Activated naive CD4-positive, alpha-beta T cell treated with Interleukin-2 at 50 U/mL for 16 hours (primary cell): ENCODE measurements around the gene NUP160.
"Not testable (repeated sequence)": the region's sequence is repeated elsewhere in the genome, so short reads cannot be mapped to it uniquely, and the experiment has no call there.

Experiments used
- DNase-seq: peaks from one replicate; pipeline ENCODE4 v3.0.0-alpha.2; 2020

The NUP160 gene

GRCh38 chr11:47847892-47848699 lies at the start of gene NUP160:
NUP160 (minus strand) TSS chr11:47848350; CDS start chr11:47848318, 32 bp downstream.
- DNase-seq = peak; percentile 92

GRCh38 chr11:47896199-47896598 lies 48.0 kb upstream of the NUP160 start:
- no peak for DNase-seq

- DNase-seq = no peak
Observed at GRCh38 chr11:47895035-47895434, 46.9 kb upstream of the NUP160 start.

- not testable (repeated sequence) for DNase-seq
Observed at GRCh38 chr11:47892546-47893276, 44.6 kb upstream of the NUP160 start.

GRCh38 chr11:47891886-47892285 lies 43.7 kb upstream of the NUP160 start:
- no peak for DNase-seq

DNA sequence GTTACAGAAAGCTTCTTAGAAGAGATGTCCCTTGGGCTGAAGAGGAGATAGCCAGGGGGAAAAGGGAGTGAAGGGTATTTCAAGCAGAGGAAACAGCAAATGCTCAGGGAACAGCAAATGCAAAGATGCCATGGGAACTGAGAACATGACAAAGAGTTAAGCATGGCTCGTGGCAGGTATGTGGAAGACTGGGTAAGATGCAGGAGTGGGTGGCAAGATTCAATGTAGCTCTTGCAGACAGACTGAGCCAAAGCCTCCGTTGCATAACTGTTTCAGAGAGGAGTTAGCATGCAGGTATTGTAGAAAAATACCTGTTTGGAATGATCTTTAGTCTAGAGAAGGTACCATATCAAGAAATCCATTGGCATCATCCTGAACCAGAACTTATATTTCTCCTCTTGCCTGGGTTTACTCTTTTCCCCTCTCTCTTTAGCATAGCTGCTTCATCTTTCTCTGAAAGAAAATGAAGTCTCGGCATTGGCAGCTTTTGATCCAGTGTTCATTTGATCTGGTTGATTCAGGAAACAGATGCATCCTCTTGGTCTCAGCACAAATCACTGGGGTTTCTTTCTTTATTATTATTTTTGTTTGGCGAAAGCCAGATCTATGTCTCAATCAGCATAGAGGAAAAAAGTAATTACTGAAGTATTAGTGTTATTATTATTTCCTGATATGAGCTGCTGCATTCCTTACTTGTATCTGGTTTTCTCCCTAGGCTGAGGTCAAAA lies 41.7 kb upstream of the NUP160 start:
- no peak for DNase-seq

GRCh38 chr11:47887910-47888569 lies 39.9 kb upstream of the NUP160 start:
- DNase-seq = no peak

- DNase-seq = peak; percentile 29
Observed at GRCh38 chr11:47886096-47886495, 37.9 kb upstream of the NUP160 start.

- DNase-seq = not testable (repeated sequence)
Observed at GRCh38 chr11:47882437-47882836, 34.3 kb upstream of the NUP160 start.

GRCh38 chr11:47881145-47881544 lies 33.0 kb upstream of the NUP160 start:
- DNase-seq = no peak

GRCh38 chr11:47879259-47880158 lies 31.4 kb upstream of the NUP160 start:
- DNase-seq = no peak

DNA sequence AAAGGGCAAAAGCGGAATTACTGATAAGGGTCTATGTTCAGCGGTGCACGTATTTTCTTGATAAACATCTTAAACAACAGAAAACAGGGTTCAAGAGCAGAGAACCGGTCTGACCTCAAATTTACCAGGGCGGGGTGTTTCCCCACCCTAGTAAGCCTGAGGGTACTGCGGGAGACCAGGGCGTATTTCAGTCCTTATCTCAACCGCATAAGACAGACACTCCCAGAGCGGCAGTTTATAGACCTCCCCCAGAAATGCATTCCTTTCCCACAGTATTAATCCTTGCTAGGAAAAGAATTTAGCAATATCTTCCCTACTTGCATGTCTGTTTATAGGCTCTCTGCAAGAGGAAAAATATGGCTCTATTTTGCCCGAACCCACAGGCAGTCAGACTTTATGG lies 27.7 kb upstream of the NUP160 start:
- not testable (repeated sequence) for DNase-seq

DNA sequence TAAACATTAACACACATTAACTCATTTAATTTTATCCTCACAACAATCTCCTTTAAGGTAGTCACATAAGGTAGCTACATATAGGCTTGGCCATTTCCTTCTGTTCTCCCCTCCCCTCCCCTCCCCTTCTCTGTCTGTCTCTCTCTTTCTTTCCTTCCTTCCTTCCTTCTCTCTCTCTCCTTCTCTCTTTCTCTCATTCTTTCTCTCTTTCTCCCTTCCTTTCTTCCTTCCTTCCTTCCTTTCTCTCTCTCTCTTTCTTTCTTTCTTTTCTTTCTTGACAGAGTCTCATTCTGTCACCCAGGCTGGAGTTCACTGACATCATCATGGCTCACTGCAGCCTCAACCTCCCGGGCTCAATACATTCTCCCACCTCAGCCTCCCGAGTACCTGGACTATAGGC lies 22.3 kb upstream of the NUP160 start:
- no peak for DNase-seq

GRCh38 chr11:47869544-47870393 lies 21.6 kb upstream of the NUP160 start:
- DNase-seq = no peak

DNA sequence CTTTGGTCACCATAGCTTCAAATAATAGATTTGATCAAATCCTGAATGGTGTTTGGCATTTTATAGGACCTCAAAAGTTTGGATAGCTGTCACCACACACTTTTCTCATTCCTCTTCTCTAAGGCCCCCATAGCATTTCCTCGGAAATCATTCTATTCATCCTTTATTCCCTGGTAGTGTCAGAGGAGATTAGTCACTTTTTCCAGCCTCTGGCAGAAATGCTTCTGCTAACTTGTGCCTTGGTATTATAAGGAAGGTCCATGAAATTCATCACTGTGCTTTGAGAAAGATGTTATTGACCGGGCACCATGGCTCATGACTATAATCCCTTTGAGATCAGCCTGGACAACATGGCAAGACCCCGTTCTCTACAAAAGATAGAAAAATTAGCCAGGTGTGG lies 19.7 kb upstream of the NUP160 start:
- DNase-seq = no peak

DNA sequence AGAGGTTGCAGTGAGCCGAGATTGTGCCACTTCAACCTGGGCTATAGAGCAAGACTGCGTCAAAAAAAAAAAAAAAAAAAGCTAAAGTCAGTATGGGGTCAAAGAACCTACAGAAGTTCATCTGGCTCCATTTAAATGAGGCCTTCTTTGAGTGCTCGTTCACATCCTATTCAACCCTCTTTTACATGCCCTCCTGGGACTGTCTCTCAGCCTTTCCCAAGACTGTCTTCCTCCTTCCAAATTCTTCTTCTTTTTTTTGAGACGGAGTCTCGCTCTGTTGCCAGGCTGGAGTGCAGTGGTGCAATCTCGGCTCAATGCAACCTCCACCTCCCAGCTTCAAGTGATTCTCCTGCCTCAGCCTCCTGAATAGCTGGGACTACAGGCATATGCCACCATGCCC lies 18.7 kb upstream of the NUP160 start:
- DNase-seq = not testable (repeated sequence)

DNA sequence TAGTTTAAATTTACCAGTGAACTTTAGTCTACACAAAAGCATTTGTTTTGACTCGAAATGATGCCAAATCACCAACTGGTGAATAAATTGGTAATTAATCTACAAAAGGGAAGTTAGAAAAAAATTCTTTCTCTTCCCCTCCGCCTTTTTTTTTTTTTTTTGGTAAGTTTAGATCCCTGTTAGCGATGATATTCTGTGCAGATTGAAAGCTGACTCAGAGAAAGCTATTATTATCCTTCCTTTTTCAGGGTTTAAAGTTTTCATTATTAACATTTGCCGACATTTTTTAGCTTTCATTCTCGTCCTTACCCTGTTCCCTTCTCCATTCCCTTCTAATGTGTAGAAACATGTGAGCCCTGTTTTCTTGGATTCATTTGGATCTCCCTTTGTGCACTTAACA lies 16.8 kb upstream of the NUP160 start:
- DNase-seq = no peak

GRCh38 chr11:47863898-47864430 lies 15.8 kb upstream of the NUP160 start:
- DNase-seq = no peak

GRCh38 chr11:47863189-47863897 lies 15.2 kb upstream of the NUP160 start:
- no peak for DNase-seq

GRCh38 chr11:47861728-47862127 lies 13.6 kb upstream of the NUP160 start:
- no peak for DNase-seq
